Cardiac septum (tissue), 1 donor: ENCODE measurements around the gene CHAF1B. TPM values are rescaled to one million over a fixed set of nuclear protein-coding genes. Genes with fewer than 3 reads are reported as not detected.

Experiments used
- DNase-seq: peaks from one replicate; pipeline ENCODE4 v3.0.0-alpha.2; 2020; ENCODE audit warnings: low spot score
- intact Hi-C: fragments of 100-400 bp; cut with DNase I; formaldehyde crosslinking; loops from one replicate; pipeline ENCODE4 v1.14.0; 2022
- total RNA-seq: library from RNA; stranded (reverse); fragmentation: NEBNext Ultra II Directional; extraction: Animal tissue kit (Norgen Biotek cat#: 25700); gene quantifications from one replicate; pipeline ENCODE4 v1.2.1, GENCODE V29; 2021
- donor health status: DM: no; HTN: no; CAD: no.

The CHAF1B gene
- total RNA-seq, 1 donor from 2014 or later: 0.62 TPM

- no peak for DNase-seq
- intact Hi-C loops: no loop called here
Observed at GRCh38 chr21:36454093-36454531, 68.9 kb downstream of the CHAF1B start.

GRCh38 chr21:36454706-36455105, 69.5 kb downstream of the CHAF1B start:
- no peak for DNase-seq
- intact Hi-C loops: no loop called here

DNA sequence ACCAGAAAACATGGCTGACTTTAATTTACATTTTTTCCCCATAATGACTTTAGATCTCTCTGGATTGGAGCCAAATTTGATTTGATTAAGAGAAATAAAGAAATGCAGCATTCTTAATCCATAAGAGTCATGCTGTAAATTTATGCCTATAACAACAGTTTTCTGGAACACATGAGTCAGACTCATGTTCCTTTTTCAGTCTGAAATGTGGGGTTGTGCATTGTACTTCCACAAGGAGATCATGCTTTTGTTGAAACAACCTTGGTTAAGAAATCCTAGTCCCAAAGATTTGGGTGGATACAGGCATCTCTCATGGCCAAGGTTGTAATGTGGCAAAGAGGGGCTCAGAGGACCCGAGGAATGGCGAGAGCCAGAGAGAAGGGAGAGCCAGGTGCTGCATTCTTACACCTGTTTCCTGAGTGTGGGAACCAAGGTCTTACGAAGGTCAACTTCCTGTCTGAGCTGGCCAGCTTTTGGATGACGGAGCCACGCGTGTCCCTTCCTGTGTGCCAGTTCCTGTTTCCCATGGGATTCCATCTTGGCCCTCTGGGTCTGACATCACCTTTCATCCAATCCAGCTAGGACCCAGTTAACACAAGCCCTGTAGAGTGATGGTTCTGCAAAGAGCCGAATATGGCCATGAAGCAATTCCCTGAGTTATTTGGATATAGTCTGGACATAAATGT, 71.7 kb downstream of the CHAF1B start:
- DNase-seq: no peak
- intact Hi-C loops: no loop called here

DNA sequence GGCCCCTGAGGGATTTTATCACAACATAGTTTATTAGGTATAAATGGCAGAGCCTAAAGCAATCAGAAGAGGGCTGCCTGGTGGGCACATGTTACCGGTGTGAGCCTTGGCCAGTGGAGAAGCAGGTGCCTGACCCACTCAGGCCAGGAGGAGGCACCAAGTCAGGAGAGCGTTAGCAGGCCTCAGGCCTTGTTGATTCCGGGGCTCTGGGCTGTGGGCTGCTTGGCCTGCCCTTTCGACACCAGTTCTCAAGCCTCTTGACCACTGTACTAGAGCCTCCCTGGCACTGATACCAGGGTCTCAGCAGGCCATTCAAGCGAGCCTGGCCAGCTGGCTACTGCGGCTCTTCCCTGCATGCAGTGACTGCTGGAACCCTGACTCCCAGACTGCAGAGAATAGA, 73.9 kb downstream of the CHAF1B start:
- intact Hi-C loops: no loop called here
- no peak for DNase-seq

DNA sequence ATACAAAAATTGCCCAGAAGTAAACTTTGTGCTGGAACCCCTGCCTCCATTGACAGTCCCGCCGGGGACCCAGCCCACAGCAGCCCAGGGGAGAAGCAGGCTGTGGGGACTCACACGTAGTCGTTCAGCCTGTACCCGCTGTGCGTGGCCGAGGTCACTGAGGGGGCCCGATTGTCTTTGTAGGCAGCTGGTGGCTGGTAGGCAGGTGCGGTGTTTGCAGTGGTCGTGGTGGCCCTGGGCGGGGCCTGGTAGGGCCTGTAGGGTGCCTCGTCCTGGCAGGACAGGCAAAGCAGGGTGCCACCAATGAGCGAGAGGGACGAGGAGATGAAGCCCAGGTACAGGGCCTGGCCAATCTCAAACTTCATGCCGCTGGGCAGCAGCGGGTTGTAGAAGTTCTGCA, 75.7 kb downstream of the CHAF1B start:
- no peak for DNase-seq
- intact Hi-C loops: no loop called here

DNA sequence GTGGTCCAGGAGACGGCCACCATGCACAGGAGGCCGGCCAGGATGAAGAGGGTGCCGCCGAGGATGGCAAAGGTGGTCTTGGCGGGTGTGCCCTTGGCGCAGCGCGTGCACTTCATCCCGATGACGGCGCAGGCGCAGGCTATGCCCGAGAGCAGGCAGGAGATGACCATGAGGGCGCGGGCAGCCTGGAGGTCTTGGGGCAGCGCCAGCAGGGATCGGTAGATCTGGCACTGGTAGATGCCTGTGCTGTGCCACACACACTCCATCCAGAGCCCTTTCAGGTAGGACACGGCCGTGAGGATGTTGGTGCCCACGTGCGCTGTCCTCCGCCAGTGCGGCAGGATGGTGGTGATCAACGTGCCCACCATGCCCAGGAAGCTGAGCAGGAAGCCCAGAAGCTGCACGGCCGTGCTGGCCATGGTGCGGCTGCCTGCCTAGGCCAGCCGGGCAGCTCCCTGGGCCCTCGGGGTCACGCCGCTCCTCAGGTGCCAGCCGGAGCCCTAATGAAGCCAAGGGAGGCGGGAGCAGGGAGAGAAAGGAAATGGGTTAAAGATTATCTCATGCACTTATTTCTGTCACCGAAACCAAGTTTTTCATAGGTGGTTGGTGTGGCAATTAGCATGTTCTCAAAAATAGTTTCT, 76.2 kb downstream of the CHAF1B start:
- intact Hi-C loops: no loop called here
- DNase-seq: no peak

- no peak for DNase-seq
- intact Hi-C loops: no loop called here
Observed at GRCh38 chr21:36461918-36462486, 76.8 kb downstream of the CHAF1B start.

DNA sequence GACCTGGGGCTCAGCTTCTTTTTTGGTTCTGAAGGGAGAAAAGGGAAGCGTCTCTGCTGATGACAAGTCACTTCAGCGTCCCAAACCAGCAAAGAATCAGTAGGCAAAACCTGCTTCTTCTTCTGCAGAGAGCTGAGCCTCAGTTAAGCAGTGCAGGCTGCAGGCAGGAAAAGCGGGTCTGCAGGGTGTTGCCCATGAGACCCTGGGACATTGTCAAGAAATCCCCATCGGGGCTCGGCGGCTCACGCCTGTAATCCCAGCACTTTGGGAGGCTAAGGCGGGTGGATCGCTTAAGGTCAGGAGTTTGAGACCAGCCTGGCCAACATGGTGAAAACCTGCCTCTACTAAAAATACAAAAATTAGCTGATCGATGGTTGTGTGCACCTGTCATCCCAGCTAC, 78.0 kb downstream of the CHAF1B start:
- no peak for DNase-seq
- intact Hi-C loops: no loop called here

GRCh38 chr21:36463991-36464390, 78.8 kb downstream of the CHAF1B start:
- no peak for DNase-seq
- intact Hi-C loops: no loop called here

- intact Hi-C loops: no loop called here
- DNase-seq: no peak
Observed at GRCh38 chr21:36464590-36464989, 79.4 kb downstream of the CHAF1B start.

- DNase-seq: no peak
- intact Hi-C loops: no loop called here
Observed at GRCh38 chr21:36465478-36465877, 80.3 kb downstream of the CHAF1B start.

DNA sequence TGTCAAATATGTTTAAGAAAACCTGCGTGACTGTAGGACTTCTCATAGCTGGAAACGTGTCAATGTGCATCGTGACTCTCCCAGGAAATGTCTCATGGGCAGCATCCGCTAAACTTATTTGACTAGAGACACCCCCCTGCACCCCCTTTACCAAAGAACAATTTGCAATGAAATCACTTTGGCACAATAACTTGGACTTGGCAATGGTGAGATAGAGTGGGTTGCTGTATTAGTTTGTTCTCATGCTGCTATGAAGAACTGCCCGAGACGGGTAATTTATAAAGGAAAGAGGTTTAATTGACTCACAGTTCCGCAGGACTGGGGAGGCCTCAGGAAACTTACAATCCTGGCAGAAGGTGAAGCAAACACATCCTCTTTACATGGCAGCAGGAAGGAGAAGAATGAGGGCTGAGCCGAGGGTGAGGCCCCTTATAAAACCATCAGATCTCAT, 80.9 kb downstream of the CHAF1B start:
- intact Hi-C loops: no loop called here
- DNase-seq: no peak

Other genes with a start within 250 kb of the CHAF1B start
- gene DOP1B, start 228.6 kb upstream of the CHAF1B start, total RNA-seq: 7.6 TPM
- gene MORC3, start 65.2 kb upstream of the CHAF1B start, total RNA-seq: 18.5 TPM
- gene CLDN14, start 94.7 kb downstream of the CHAF1B start, total RNA-seq: not detected